Right atrium auricular region (tissue), 2 donors: ENCODE measurements around the gene KIAA0753. TPM values are rescaled to one million over a fixed set of nuclear protein-coding genes. Genes with fewer than 3 reads are reported as not detected.

Source experiments
- DNase-seq: peaks from one replicate; pipeline ENCODE4 v3.0.0-alpha.2; 2019; ENCODE audit warnings: low spot score
- H3K27ac ChIP-seq, 2 donors: fragments of 200-600 bp; sonication (generic); 1 replicate in 1 of 2; 2 replicates in 1 of 2; pipeline ENCODE4 v1.5.1; 2016 to 2019
- H3K27me3 ChIP-seq, 2 donors: fragments of 200-600 bp; sonication (generic); one replicate each; pipeline versions ENCODE4 v1.5.1 to v1.6.0; 2017 to 2019
- H3K36me3 ChIP-seq: fragments of 200-600 bp; sonication (generic); one replicate; pipeline ENCODE4 v1.5.1; 2016
- H3K4me1 ChIP-seq, 2 donors: fragments of 200-600 bp; sonication (generic); one replicate each; pipeline versions ENCODE4 v1.5.1 to v1.6.0; 2017 to 2019
- H3K4me3 ChIP-seq, 2 donors: fragments of 200-600 bp; sonication (generic); 1 replicate in 1 of 2; 2 replicates in 1 of 2; pipeline ENCODE4 v1.5.1; 2017 to 2019; ENCODE audit warnings: mild to moderate bottlenecking in 1 of 2, moderate library complexity in 1 of 2
- H3K9me3 ChIP-seq, 2 donors: fragments of 200-600 bp; sonication (generic); one replicate each; pipeline ENCODE4 v1.5.1; 2019
- CTCF ChIP-seq, 2 donors: fragments of 200-600 bp; sonication (generic); IDR thresholded peaks; one replicate each; pipeline ENCODE4 v1.5.1; 2019; ENCODE audit warnings: antibody characterized with exemption in 2 of 2
- microRNA-seq, 2 donors: library from miRNA; unstranded; fragments of <30 nt; microRNA quantifications; one replicate each; pipeline ENCODE4, GENCODE V29; 2016 to 2017; ENCODE audit warnings: borderline number of aligned reads in 2 of 2, borderline replicate concordance in 1 of 2
- total RNA-seq, 2 donors: library from RNA; depleted of rRNA; stranded (reverse); fragments of >200 nt; gene quantifications; one replicate each; pipeline ENCODE4 v1.1.0, GENCODE V29; 2016

Gene KIAA0753
- total RNA-seq, 2 donors from 2014 or later = 5.3 to 8.4 TPM

- H3K27me3 ChIP-seq = no peaks in the 10 kb centered on the region
- no peak for TF ChIP-seq CTCF (IDR thresholded peaks at IDR 0.05)
- H3K4me1 ChIP-seq = no peaks in the 10 kb centered on the region
- no peak overlapping the region for H3K4me3 ChIP-seq
- no peak for DNase-seq
- H3K36me3 ChIP-seq = no peaks in the 10 kb centered on the region
- H3K9me3 ChIP-seq = no peaks in the 10 kb centered on the region
- no peak overlapping the region for H3K27ac ChIP-seq
These were observed 110.1 kb downstream of the KIAA0753 start for GRCh38 chr17:6530324-6530920.

- Histone ChIP-seq H3K9me3 (no peaks in the 10 kb centered on the region), H3K36me3 (no peaks in the 10 kb centered on the region), H3K4me3 (no peak overlapping the region), H3K27ac (no peak overlapping the region), H3K27me3 (no peaks in the 10 kb centered on the region), H3K4me1 (no peaks in the 10 kb centered on the region)
- no peak for TF ChIP-seq CTCF (IDR thresholded peaks at IDR 0.05)
- DNase-seq = no peak
These were observed 112.0 kb downstream of the KIAA0753 start for GRCh38 chr17:6528557-6528956.

Small RNA genes lying within 50 kb of the gene (microRNA-seq; reads per million reads assigned to microRNA genes)
- gene MIR4520-1 (0 reads per million in 2 donors), gene MIR4520-2 (0 reads per million in 2 donors)

Other genes with a start within 250 kb of the KIAA0753 start
- gene AIPL1, start 205.6 kb downstream of the KIAA0753 start, total RNA-seq = not detected
- under 1 TPM in 1 of 2 donors, not detected in 1; 0.93 TPM for gene PIMREG, start 196.3 kb downstream of the KIAA0753 start, total RNA-seq
- 1 to 10 TPM in 1 of 2 donors, under 1 TPM in 1; 0.56 to 1.2 TPM for gene PITPNM3, start 84.2 kb downstream of the KIAA0753 start, total RNA-seq
- gene TXNDC17, start 349 bp upstream of the KIAA0753 start, total RNA-seq = 100 to 1,000 TPM in 1 of 2 donors, 10 to 100 TPM in 1; 98.0 to 155 TPM
- 1 to 10 TPM; 7.0 to 8.2 TPM for gene MED31, start 10.9 kb upstream of the KIAA0753 start, total RNA-seq
- under 1 TPM in 1 of 2 donors, not detected in 1; 0.63 TPM for gene C17orf100, start 11.1 kb upstream of the KIAA0753 start, total RNA-seq
- gene SLC13A5, start 72.7 kb upstream of the KIAA0753 start, total RNA-seq = not detected
- gene XAF1, start 115.3 kb upstream of the KIAA0753 start, total RNA-seq = 10 to 100 TPM in 1 of 2 donors, 1 to 10 TPM in 1; 9.4 to 12.8 TPM
- gene FBXO39, start 135.5 kb upstream of the KIAA0753 start, total RNA-seq = not detected
- not detected for gene TEKT1, start 191.0 kb upstream of the KIAA0753 start, total RNA-seq